Measurements from ENCODE around the gene CDH13. TPM values are rescaled to one million over a fixed set of nuclear protein-coding genes. Genes with fewer than 3 reads are reported as not detected.

Gene CDH13
- polyA plus RNA-seq, 6 donors from 2014 or later, result 0.04 to 0.29 (median 0.19) TPM; not detected in 1

DNA sequence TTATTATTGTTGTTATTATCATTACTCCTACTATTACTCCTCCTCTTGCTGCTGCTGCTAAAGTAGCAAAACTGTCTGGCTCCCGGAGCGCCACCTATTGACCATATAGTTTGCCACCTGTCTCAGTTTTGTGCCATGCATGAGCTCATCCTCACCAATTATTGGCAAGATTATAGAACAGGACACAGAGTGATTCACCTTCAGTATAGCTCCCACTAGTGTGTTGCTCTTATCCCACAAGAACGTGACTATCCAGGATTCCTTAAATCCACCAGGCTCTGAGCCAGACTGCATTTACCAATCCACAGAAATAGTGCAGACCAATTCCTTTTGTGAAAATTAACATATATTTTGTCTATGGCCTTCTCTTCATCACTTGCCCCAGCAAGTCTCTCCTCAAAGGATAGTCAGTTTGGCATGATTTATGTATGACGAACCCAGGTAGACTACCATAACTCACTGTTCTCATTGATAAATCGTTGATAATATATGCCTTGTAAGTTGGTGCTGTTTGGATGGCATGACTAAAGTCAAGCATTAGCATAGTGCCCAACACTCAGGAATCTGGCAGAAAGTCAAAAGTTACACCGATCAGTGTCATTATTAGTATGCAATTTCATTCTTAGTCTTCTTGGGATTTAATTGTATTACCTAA, 775.5 kb downstream of the CDH13 start:
- no peak overlapping the region for H3K4me3 Mint-ChIP-seq
- no peak for DNase-seq
- no peaks in the 10 kb centered on the region for H3K4me1 Mint-ChIP-seq
- H3K27me3 Mint-ChIP-seq, result peaks cover 0 to 20% (median 14%) of the 10 kb centered on the region in 3 donors
- no peak overlapping the region for H3K27ac Mint-ChIP-seq
- H3K9me3 Mint-ChIP-seq, result peaks cover 0 to 6% (median 0%) of the 10 kb centered on the region in 7 donors
- H3K36me3 Mint-ChIP-seq, result no peaks in the 10 kb centered on the region
- no peak for ATAC-seq (ENCODE audit: low read depth in 2 of 2)

DNA sequence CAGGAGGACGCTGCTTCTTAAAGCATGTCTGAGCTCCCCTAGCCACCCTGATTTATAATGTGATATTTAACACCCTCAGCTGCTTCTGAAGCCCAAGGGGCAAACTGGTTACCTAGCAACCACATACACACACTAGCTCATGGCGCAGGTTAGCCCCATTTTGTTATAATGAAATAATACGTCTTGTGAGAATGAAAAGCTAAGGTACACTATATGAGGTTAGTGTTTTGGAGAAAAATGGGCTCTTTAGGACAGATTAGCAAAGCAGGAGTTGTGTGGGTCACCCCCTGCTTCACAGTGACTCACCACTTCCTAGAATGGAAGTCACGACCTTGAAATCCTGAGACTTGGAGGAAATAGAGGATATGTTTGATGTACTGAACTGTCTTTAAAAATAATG, 776.2 kb downstream of the CDH13 start:
- DNase-seq (no peak), ATAC-seq (ENCODE audit: low read depth in 2 of 2) (no peak)
- H3K4me1 Mint-ChIP-seq, result no peaks in the 10 kb centered on the region
- H3K27me3 Mint-ChIP-seq, result peaks cover 0 to 21% (median 14%) of the 10 kb centered on the region in 3 donors
- H3K9me3 Mint-ChIP-seq, result peaks cover 0 to 6% (median 0%) of the 10 kb centered on the region in 7 donors
- H3K36me3 Mint-ChIP-seq, result no peaks in the 10 kb centered on the region
- H3K4me3 Mint-ChIP-seq, result no peak overlapping the region
- H3K27ac Mint-ChIP-seq, result no peak overlapping the region

DNA sequence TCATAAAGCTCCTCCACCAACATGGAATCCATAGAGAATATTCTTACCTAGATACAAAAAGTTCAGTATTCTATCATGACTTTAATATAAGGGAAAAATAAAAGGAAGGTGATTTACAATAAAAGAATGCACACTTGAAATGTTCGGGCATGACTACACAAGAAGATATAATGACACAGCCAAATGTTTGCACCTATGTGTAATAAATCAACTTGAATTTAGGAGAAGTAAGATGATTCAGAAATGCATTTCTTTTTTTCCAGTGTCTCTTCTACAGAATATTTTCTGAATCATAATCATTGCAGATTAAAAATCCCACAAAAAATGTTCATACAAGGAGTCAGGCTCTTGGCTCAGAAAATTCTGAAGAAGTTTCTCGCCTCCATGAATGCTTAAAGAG, 777.0 kb downstream of the CDH13 start:
- DNase-seq (no peak), ATAC-seq (ENCODE audit: low read depth in 2 of 2) (no peak)
- Mint-ChIP-seq H3K4me1 (no peaks in the 10 kb centered on the region), H3K27ac (no peak overlapping the region), H3K27me3 (peaks cover 0 to 24% (median 19%) of the 10 kb centered on the region in 3 donors), H3K36me3 (no peaks in the 10 kb centered on the region), H3K9me3 (peaks cover 0 to 6% (median 0%) of the 10 kb centered on the region in 7 donors), H3K4me3 (no peak overlapping the region)

- H3K27me3 Mint-ChIP-seq, result peaks cover 0 to 26% (median 23%) of the 10 kb centered on the region in 3 donors
- peaks cover 0 to 6% (median 0%) of the 10 kb centered on the region in 7 donors for H3K9me3 Mint-ChIP-seq
- DNase-seq, result no peak
- no peaks in the 10 kb centered on the region for H3K36me3 Mint-ChIP-seq
- no peak for ATAC-seq (ENCODE audit: low read depth in 2 of 2)
- H3K4me3 Mint-ChIP-seq, result no peak overlapping the region
- no peak overlapping the region for H3K27ac Mint-ChIP-seq
- no peaks in the 10 kb centered on the region for H3K4me1 Mint-ChIP-seq
Observed at GRCh38 chr16:83404261-83404660, 777.5 kb downstream of the CDH13 start.

DNA sequence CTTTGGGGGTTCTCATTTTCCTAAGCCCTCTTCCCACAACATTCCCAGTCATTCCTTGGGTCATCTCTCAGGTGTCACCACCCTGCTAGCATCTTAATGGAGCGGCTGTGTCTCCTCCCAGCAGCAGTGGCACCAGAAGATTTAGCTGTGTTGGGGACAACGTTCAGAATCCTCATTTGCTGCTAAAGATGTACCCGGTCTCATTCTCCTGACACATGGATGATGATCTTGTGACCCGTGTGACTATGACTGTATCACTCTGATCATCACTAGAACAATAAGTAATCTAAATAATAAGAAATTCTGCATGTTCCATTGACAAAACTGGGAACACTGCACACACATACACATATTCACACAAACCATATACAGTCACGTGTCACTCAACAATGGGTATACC, 781.2 kb downstream of the CDH13 start:
- H3K4me3 Mint-ChIP-seq, result no peak overlapping the region
- H3K36me3 Mint-ChIP-seq, result no peaks in the 10 kb centered on the region
- no peak for DNase-seq
- H3K27me3 Mint-ChIP-seq, result peaks cover 6 to 30% (median 23%) of the 10 kb centered on the region in 3 donors
- H3K27ac Mint-ChIP-seq, result no peak overlapping the region
- no peak for ATAC-seq (ENCODE audit: low read depth in 2 of 2)
- H3K4me1 Mint-ChIP-seq, result no peaks in the 10 kb centered on the region
- H3K9me3 Mint-ChIP-seq, result peaks cover 0 to 1% (median 0%) of the 10 kb centered on the region in 7 donors

- ATAC-seq (ENCODE audit: low read depth in 2 of 2) (no peak), DNase-seq (no peak)
- H3K36me3 Mint-ChIP-seq, result no peaks in the 10 kb centered on the region
- no peak overlapping the region for H3K4me3 Mint-ChIP-seq
- H3K27me3 Mint-ChIP-seq, result peaks cover 6 to 25% (median 23%) of the 10 kb centered on the region in 3 donors
- H3K27ac Mint-ChIP-seq, result no peak overlapping the region
- H3K4me1 Mint-ChIP-seq, result no peaks in the 10 kb centered on the region
- H3K9me3 Mint-ChIP-seq, result peaks cover 0 to 1% (median 0%) of the 10 kb centered on the region in 7 donors
Observed at GRCh38 chr16:83409347-83409746, 782.6 kb downstream of the CDH13 start.

GRCh38 chr16:83418565-83418964, 791.8 kb downstream of the CDH13 start:
- no peaks in the 10 kb centered on the region for H3K36me3 Mint-ChIP-seq
- DNase-seq (no peak), ATAC-seq (ENCODE audit: low read depth in 2 of 2) (no peak)
- no peak overlapping the region for H3K4me3 Mint-ChIP-seq
- H3K27me3 Mint-ChIP-seq, result peaks cover 6 to 13% (median 7%) of the 10 kb centered on the region in 3 donors
- no peak overlapping the region for H3K27ac Mint-ChIP-seq
- no peaks in the 10 kb centered on the region for H3K4me1 Mint-ChIP-seq
- H3K9me3 Mint-ChIP-seq, result peaks cover 0 to 2% (median 0%) of the 10 kb centered on the region in 7 donors

GRCh38 chr16:83420206-83420760, 793.5 kb downstream of the CDH13 start:
- no peak overlapping the region for H3K27ac Mint-ChIP-seq
- no peaks in the 10 kb centered on the region for H3K4me1 Mint-ChIP-seq
- H3K4me3 Mint-ChIP-seq, result no peak overlapping the region
- H3K9me3 Mint-ChIP-seq, result peaks cover 0 to 2% (median 0%) of the 10 kb centered on the region in 7 donors
- peaks cover 6 to 7% (median 7%) of the 10 kb centered on the region in 3 donors for H3K27me3 Mint-ChIP-seq
- ATAC-seq (ENCODE audit: low read depth in 2 of 2) (no peak), DNase-seq (no peak)
- no peaks in the 10 kb centered on the region for H3K36me3 Mint-ChIP-seq

DNA sequence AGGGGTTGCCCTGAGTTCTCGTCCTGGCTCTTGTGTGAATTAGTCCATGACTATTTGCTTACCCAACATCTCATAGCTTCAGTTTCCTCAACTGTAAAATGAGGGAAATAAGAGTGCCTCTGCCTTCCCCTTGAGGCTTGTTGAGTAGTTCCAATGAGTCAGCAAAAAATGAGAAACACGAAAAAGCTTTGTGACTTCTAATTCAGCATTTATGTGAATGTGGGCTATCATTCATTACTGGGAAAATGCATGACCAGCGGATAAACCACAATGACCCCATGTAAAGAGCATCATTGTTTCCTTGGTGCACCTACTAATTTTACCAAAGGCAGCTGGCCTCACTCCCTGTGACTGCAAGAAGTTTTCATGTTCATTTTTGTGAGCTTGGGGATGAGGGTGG, 806.4 kb downstream of the CDH13 start:
- Mint-ChIP-seq H3K36me3 (no peaks in the 10 kb centered on the region), H3K27ac (no peak overlapping the region), H3K4me1 (no peaks in the 10 kb centered on the region), H3K27me3 (peaks cover 0 to 15% (median 0%) of the 10 kb centered on the region in 3 donors), H3K9me3 (peaks cover 0 to 8% (median 4%) of the 10 kb centered on the region in 7 donors), H3K4me3 (no peak overlapping the region)
- DNase-seq, result no peak
- no peak for ATAC-seq (ENCODE audit: low read depth in 2 of 2)

- no peak overlapping the region for H3K27ac Mint-ChIP-seq
- peaks cover 0 to 5% (median 0%) of the 10 kb centered on the region in 7 donors for H3K9me3 Mint-ChIP-seq
- ATAC-seq (ENCODE audit: low read depth in 2 of 2) (no peak), DNase-seq (no peak)
- no peaks in the 10 kb centered on the region for H3K36me3 Mint-ChIP-seq
- H3K27me3 Mint-ChIP-seq, result peaks cover 0 to 15% (median 0%) of the 10 kb centered on the region in 3 donors
- no peak overlapping the region for H3K4me3 Mint-ChIP-seq
- H3K4me1 Mint-ChIP-seq, result no peaks in the 10 kb centered on the region
Observed at GRCh38 chr16:83437036-83437435, 810.3 kb downstream of the CDH13 start.

GRCh38 chr16:83438326-83438725, 811.6 kb downstream of the CDH13 start:
- no peak for DNase-seq
- H3K27me3 Mint-ChIP-seq, result peaks cover 0 to 15% (median 0%) of the 10 kb centered on the region in 3 donors
- H3K9me3 Mint-ChIP-seq, result peaks cover 0 to 4% (median 0%) of the 10 kb centered on the region in 7 donors
- no peaks in the 10 kb centered on the region for H3K36me3 Mint-ChIP-seq
- H3K4me3 Mint-ChIP-seq, result no peak overlapping the region
- no peaks in the 10 kb centered on the region for H3K4me1 Mint-ChIP-seq
- no peak overlapping the region for H3K27ac Mint-ChIP-seq
- no peak for ATAC-seq (ENCODE audit: low read depth in 2 of 2)

DNA sequence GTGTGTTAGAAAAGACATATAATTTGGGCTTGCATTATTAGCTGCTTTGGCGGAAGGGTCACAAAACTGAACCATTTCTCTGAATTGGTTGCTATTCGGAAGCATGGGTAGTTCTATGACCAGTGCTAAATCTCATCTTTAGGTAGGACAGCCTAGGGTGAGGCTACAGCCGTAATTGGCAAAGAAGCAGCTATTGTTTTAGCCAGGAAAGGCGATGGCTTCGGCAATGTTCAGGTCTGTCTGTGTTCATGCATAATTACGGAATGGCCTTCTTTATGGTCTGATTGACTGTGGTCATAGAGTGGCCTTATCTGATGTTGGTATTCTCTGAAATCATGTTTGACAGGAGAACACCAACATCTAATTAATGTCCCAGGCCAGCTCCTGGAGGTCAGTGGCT, 812.6 kb downstream of the CDH13 start:
- Mint-ChIP-seq H3K4me3 (no peak overlapping the region), H3K27me3 (peaks cover 0 to 15% (median 6%) of the 10 kb centered on the region in 3 donors), H3K36me3 (no peaks in the 10 kb centered on the region), H3K9me3 (peaks cover 0 to 4% (median 0%) of the 10 kb centered on the region in 7 donors), H3K27ac (no peak overlapping the region), H3K4me1 (no peaks in the 10 kb centered on the region)
- ATAC-seq (ENCODE audit: low read depth in 2 of 2), result no peak
- no peak for DNase-seq

GRCh38 chr16:83441517-83441916, 814.7 kb downstream of the CDH13 start:
- no peak overlapping the region for H3K4me3 Mint-ChIP-seq
- peaks cover 0 to 4% (median 0%) of the 10 kb centered on the region in 7 donors for H3K9me3 Mint-ChIP-seq
- peaks cover 0 to 7% (median 6%) of the 10 kb centered on the region in 3 donors for H3K27me3 Mint-ChIP-seq
- ATAC-seq (ENCODE audit: low read depth in 2 of 2), result no peak
- no peaks in the 10 kb centered on the region for H3K36me3 Mint-ChIP-seq
- DNase-seq, result no peak
- H3K27ac Mint-ChIP-seq, result no peak overlapping the region
- no peaks in the 10 kb centered on the region for H3K4me1 Mint-ChIP-seq

DNA sequence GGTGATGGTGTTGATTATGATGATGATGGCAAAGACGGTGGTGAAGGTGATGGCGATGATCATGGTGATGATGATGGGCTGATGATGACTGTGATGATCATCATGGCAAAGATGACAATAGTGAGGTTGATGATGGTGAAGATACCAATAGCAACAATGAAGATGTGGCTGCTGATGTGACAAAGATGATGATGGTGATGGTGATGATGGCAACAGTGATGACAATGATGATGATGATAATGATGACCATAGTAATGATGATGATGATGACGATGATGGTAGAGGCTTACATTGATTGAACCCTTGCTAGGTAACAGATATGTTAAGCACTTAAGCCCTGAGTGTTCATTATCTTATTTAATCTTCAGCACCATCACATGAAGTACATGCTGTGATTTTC, 817.2 kb downstream of the CDH13 start:
- ATAC-seq (ENCODE audit: low read depth in 2 of 2) (no peak), DNase-seq (no peak)
- no peak overlapping the region for H3K27ac Mint-ChIP-seq
- no peaks in the 10 kb centered on the region for H3K4me1 Mint-ChIP-seq
- H3K4me3 Mint-ChIP-seq, result no peak overlapping the region
- peaks cover 0 to 4% (median 0%) of the 10 kb centered on the region in 7 donors for H3K9me3 Mint-ChIP-seq
- peaks cover 0 to 6% (median 0%) of the 10 kb centered on the region in 3 donors for H3K27me3 Mint-ChIP-seq
- H3K36me3 Mint-ChIP-seq, result no peaks in the 10 kb centered on the region

All from naive B cell (primary cell).